Caco-2 (cell line): ENCODE results near the gene ZNF215. TPM values are rescaled to one million over a fixed set of nuclear protein-coding genes. Genes with fewer than 3 reads are reported as not detected.
"Not testable (repeated sequence)": the region's sequence is repeated elsewhere in the genome, so short reads cannot be mapped to it uniquely, and the experiment has no call there.

ENCODE experiments used
- BruUV-seq: library from RNA; stranded (reverse); fragments of 400-500 nt; replicated peaks from 2 replicates; lab custom pipeline; 2021; lab: Mats Ljungman, UMichigan
- CTCF ChIA-PET: fragments of 300-600 bp; sonication (Branson Sonifier 250); formaldehyde crosslinking; loops from one replicate; lab custom pipeline; 2022; ENCODE audit warnings: antibody characterized with exemption; lab: Charles Lee
- POLR2A ChIA-PET: fragments of 300-600 bp; sonication (Branson Sonifier 250); formaldehyde crosslinking; loops from one replicate; lab custom pipeline; 2022; ENCODE audit warnings: antibody characterized with exemption; lab: Charles Lee
- DNase-seq, 2 experiments: peaks; one replicate each; pipeline versions ENCODE4 v3.0.0 to v3.0.0-alpha.2; 2020 to 2022
- H3K27me3 ChIP-seq: replicated peaks from 2 replicates; pipeline ENCODE4 v1.6.0; 2011; ENCODE audit warnings: low read length; ENCODE audit not compliant: control insufficient read depth, insufficient read depth
- H3K36me3 ChIP-seq: 2 replicates; pipeline ENCODE4 v1.5.1; 2011; ENCODE audit warnings: low read length; ENCODE audit not compliant: control insufficient read depth, insufficient read depth
- H3K4me1 ChIP-seq: fragments of 250-450 bp; sonication (Bioruptor Pico); 2 replicates; pipeline ENCODE4 v1.5.1; 2020; ENCODE audit warnings: mild to moderate bottlenecking
- H3K4me3 ChIP-seq: 2 replicates; pipeline ENCODE4 v1.5.1; 2011; ENCODE audit warnings: low read depth, mild to moderate bottlenecking, control low read depth, low read length
- H3K9me3 ChIP-seq: fragments of 250-450 bp; sonication (Bioruptor Pico); 2 replicates; pipeline ENCODE4 v1.5.1; 2020; ENCODE audit warnings: mild to moderate bottlenecking, moderate library complexity
- H3K27ac Mint-ChIP-seq: one replicate; pipeline ENCODE4 v1.8.0; 2022; ENCODE audit warnings: mixed read lengths; ENCODE audit not compliant: unreplicated experiment
- H3K27me3 Mint-ChIP-seq: one replicate; pipeline ENCODE4 v1.8.0; 2022; ENCODE audit warnings: mixed read lengths; ENCODE audit not compliant: insufficient read depth, unreplicated experiment
- H3K36me3 Mint-ChIP-seq: one replicate; pipeline ENCODE4 v1.8.0; 2022; ENCODE audit warnings: mild to moderate bottlenecking, mixed read lengths; ENCODE audit not compliant: insufficient read depth, unreplicated experiment
- H3K4me1 Mint-ChIP-seq: one replicate; pipeline ENCODE4 v1.8.0; 2022; ENCODE audit warnings: low read depth, mixed read lengths; ENCODE audit not compliant: unreplicated experiment
- H3K4me3 Mint-ChIP-seq: one replicate; pipeline ENCODE4 v1.8.0; 2022; ENCODE audit warnings: mild to moderate bottlenecking, moderate library complexity, mixed read lengths; ENCODE audit not compliant: unreplicated experiment
- H3K9me3 Mint-ChIP-seq: one replicate; pipeline ENCODE4 v1.8.0; 2022; ENCODE audit warnings: mixed read lengths; ENCODE audit not compliant: unreplicated experiment
- CTCF ChIP-seq, 2 experiments: fragments of 200-600 bp in 1 of 2; IDR thresholded peaks; 1 replicate in 1 of 2; 2 replicates in 1 of 2; pipeline versions ENCODE4 v1.5.1 to v1.8.0; 2011 to 2022; ENCODE audit warnings: antibody characterized with exemption in 1 of 2, control low read depth in 1 of 2, inconsistent platforms in 1 of 2, low read depth in 1 of 2, low read length in 1 of 2, mild to moderate bottlenecking in 1 of 2, moderate library complexity in 1 of 2; ENCODE audit not compliant: insufficient read depth in 1 of 2, severe bottlenecking in 1 of 2, unreplicated experiment in 1 of 2
- intact Hi-C: fragments of 100-400 bp; cut with micrococcal nuclease; formaldehyde crosslinking; loops from one replicate; pipeline ENCODE4 v1.10.0; 2022; ENCODE audit not compliant: unreplicated experiment
- total RNA-seq: library from RNA; stranded (reverse); gene quantifications from 2 replicates; pipeline ENCODE4 v1.2.3, GENCODE V29; 2022

ZNF215 gene
- total RNA-seq, 1 experiment from 2014 or later = not detected

GRCh38 chr11:6941970-6942369 is 15.7 kb downstream of the ZNF215 start:
- intact Hi-C loops = no loop called here
- Mint-ChIP-seq H3K4me1 (peaks cover 7% of the 10 kb centered on the region), H3K4me3 (no peak overlapping the region), H3K36me3 (no peaks in the 10 kb centered on the region), H3K27ac (no peak overlapping the region), H3K27me3 (peaks cover 2% of the 10 kb centered on the region), H3K9me3 (peaks cover 9% of the 10 kb centered on the region)
- ChIA-PET POLR2A (no interaction called here), CTCF (no interaction called here)
- no peak for TF ChIP-seq CTCF (IDR thresholded peaks at IDR 0.05; ENCODE audit: insufficient read depth in 1 of 2, low read depth in 1 of 2, low read length in 1 of 2, severe bottlenecking in 1 of 2, unreplicated experiment in 1 of 2)
- H3K36me3 ChIP-seq = no peaks in the 10 kb centered on the region
- no peaks in the 10 kb centered on the region for H3K4me1 ChIP-seq
- no peaks in the 10 kb centered on the region for H3K27me3 ChIP-seq
- H3K4me3 ChIP-seq = no peak overlapping the region
- DNase-seq = no peak
- BruUV-seq = no TSS peak
- no peaks in the 10 kb centered on the region for H3K9me3 ChIP-seq

GRCh38 chr11:6943131-6943530 is 16.9 kb downstream of the ZNF215 start:
- no peaks in the 10 kb centered on the region for H3K9me3 ChIP-seq
- no TSS peak for BruUV-seq
- H3K4me3 ChIP-seq = no peak overlapping the region
- no peaks in the 10 kb centered on the region for H3K4me1 ChIP-seq
- intact Hi-C loops = no loop called here
- no peaks in the 10 kb centered on the region for H3K36me3 Mint-ChIP-seq
- H3K36me3 ChIP-seq = no peaks in the 10 kb centered on the region
- ChIA-PET POLR2A (no interaction called here), CTCF (no interaction called here)
- no peaks in the 10 kb centered on the region for H3K27me3 ChIP-seq
- no peak overlapping the region for H3K4me3 Mint-ChIP-seq
- H3K27me3 Mint-ChIP-seq = peaks cover 2% of the 10 kb centered on the region
- no peak for TF ChIP-seq CTCF (IDR thresholded peaks at IDR 0.05; ENCODE audit: insufficient read depth in 1 of 2, low read depth in 1 of 2, low read length in 1 of 2, severe bottlenecking in 1 of 2, unreplicated experiment in 1 of 2)
- H3K4me1 Mint-ChIP-seq = peaks cover 7% of the 10 kb centered on the region
- peaks cover 9% of the 10 kb centered on the region for H3K9me3 Mint-ChIP-seq
- DNase-seq = no peak
- H3K27ac Mint-ChIP-seq = no peak overlapping the region

- H3K27ac Mint-ChIP-seq, intact Hi-C loops, H3K4me1 ChIP-seq, CTCF ChIA-PET, H3K4me1 Mint-ChIP-seq, H3K4me3 ChIP-seq, H3K4me3 Mint-ChIP-seq, DNase-seq, POLR2A ChIA-PET, H3K9me3 Mint-ChIP-seq, BruUV-seq, H3K36me3 Mint-ChIP-seq, H3K36me3 ChIP-seq, H3K27me3 ChIP-seq, H3K9me3 ChIP-seq: not testable (repeated sequence)
- H3K27me3 Mint-ChIP-seq = peaks cover 11% of the 10 kb centered on the region
Measured at GRCh38 chr11:6954248-6954647, 28.0 kb downstream of the ZNF215 start.

GRCh38 chr11:6962141-6962540 is 35.9 kb downstream of the ZNF215 start:
- BruUV-seq = no TSS peak
- intact Hi-C loops = no loop called here
- peaks cover 7% of the 10 kb centered on the region for H3K27me3 Mint-ChIP-seq
- no peak for DNase-seq
- H3K27ac Mint-ChIP-seq = no peak overlapping the region
- H3K9me3 Mint-ChIP-seq = no peaks in the 10 kb centered on the region
- no peaks in the 10 kb centered on the region for H3K4me1 ChIP-seq
- no peaks in the 10 kb centered on the region for H3K4me1 Mint-ChIP-seq
- no peak overlapping the region for H3K4me3 Mint-ChIP-seq
- no peaks in the 10 kb centered on the region for H3K27me3 ChIP-seq
- TF ChIP-seq CTCF (IDR thresholded peaks at IDR 0.05; ENCODE audit: insufficient read depth in 1 of 2, low read depth in 1 of 2, low read length in 1 of 2, severe bottlenecking in 1 of 2, unreplicated experiment in 1 of 2) = no peak
- H3K4me3 ChIP-seq = no peak overlapping the region
- no peaks in the 10 kb centered on the region for H3K9me3 ChIP-seq
- ChIA-PET POLR2A (no interaction called here), CTCF (no interaction called here)
- no peaks in the 10 kb centered on the region for H3K36me3 ChIP-seq
- H3K36me3 Mint-ChIP-seq = no peaks in the 10 kb centered on the region
